GM12892 (cell line): Measurements from ENCODE around the gene RPS24.

Experiments used
- POLR2A ChIP-seq: IDR thresholded peaks from 2 replicates; pipeline ENCODE4 v1.6.1; 2011; ENCODE audit warnings: low read depth, low read length, control low read depth
- POLR2AphosphoS5 ChIP-seq: IDR thresholded peaks from 2 replicates; pipeline ENCODE4 v1.6.1; 2011; ENCODE audit warnings: low read depth, low read length, control low read depth
- TAF1 ChIP-seq: IDR thresholded peaks from 2 replicates; pipeline ENCODE4 v1.6.1; 2011; ENCODE audit warnings: low read depth, mild to moderate bottlenecking, control low read depth, low read length, borderline replicate concordance

DNA sequence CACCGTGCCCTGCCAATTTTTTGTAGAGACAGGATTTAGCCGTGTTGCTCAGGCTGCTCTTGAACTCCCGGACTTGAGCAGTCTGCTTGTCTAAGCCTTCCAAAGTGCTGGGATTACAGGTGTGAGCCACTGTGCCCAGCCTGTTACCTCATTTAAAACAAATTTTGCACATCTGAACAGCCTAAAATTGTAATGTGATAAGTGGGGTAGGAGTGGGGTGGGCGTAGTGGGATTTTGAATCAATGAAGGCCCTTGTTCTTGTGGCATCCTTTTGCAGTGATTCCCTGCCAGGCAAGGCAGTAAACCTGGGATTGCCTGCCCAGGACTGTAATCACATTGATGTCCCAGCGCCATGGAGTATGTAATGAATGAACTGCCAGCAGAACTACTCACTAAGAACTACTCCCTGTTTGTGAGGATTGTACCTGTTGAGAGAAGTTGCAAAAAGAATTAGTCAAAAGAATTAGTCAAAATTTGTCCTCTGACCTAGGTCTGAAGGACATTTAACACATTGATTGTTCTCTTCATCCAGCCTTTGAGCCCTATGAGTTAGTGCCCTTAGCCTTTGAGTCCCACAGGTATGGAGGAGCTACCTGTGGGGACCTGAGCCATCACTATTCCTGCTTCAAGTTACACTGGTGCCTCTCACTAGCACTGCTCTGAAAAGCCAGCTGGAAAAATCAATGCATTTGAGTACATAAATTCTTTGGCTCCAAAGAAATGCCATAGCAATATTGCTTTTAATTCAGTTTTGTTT is 5.3 kb downstream of the RPS24 start:
- TF ChIP-seq POLR2A = no peak
- no peak for TF ChIP-seq POLR2AphosphoS5
- TF ChIP-seq TAF1 = no peak
